ENCODE measurements around the gene VASH1. TPM values are rescaled to one million over a fixed set of nuclear protein-coding genes. Genes with fewer than 3 reads are reported as not detected.

The VASH1 gene
- total RNA-seq, 2 donors from 2014 or later: 1.6 to 5.6 TPM

GRCh38 chr14:76780058-76780345 is 18.7 kb downstream of the VASH1 start:
- intact Hi-C loops (cut with DNase I, micrococcal nuclease): loop anchor here in 1 of 2 donors (5.0 kb wide), 1 partner anchor 63 kb away; no protein-coding TSS in a partner anchor
- ATAC-seq: no peak
- DNase-seq: no peak

GRCh38 chr14:76780360-76780759 is 19.1 kb downstream of the VASH1 start:
- intact Hi-C loops (cut with DNase I, micrococcal nuclease): loop anchor here in 1 of 2 donors (5.0 kb wide), 1 partner anchor 63 kb away; no protein-coding TSS in a partner anchor
- DNase-seq: no peak
- ATAC-seq: no peak

DNA sequence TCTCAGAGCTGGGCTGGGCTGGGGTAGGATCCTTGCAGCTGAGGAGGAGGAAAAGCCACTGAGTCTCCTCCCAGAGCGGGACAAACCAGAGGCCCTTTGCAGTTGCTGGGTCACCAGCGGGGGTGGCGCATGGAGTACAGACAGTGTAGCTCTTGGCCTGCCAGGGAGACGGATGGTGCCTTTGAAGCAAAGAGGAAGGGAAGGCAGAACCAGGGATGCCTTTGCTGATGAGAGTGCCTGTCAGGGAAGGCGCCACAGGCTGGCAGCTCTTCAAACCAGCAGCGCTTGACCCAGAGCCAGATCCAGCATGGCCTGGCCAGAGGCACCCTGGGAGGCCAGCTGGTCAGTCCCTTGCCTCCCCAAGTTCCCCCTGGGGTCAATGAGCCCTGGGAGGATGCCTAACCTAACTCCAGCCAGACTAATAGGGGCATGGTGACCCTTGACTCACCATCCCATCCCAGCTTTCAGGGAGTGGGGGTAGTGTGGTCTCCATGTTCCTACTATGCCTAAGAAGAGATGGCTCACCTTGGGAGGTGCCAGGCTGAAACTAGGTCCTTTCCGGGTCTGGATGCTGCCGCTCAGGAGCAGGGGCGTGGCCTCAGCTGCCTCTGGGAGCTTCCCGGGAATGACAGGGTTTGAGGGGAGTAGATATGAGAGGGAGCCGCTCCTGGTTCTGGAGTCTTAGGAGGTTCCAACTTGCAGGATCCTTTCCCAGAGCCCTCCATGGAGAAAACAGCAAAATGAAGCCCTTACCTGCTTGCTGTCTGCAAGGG is 19.8 kb downstream of the VASH1 start:
- no peak for DNase-seq
- intact Hi-C loops (cut with DNase I, micrococcal nuclease): loop anchor here in 1 of 2 donors (5.0 kb wide), 1 partner anchor 64 kb away; no protein-coding TSS in a partner anchor
- no peak for ATAC-seq

DNA sequence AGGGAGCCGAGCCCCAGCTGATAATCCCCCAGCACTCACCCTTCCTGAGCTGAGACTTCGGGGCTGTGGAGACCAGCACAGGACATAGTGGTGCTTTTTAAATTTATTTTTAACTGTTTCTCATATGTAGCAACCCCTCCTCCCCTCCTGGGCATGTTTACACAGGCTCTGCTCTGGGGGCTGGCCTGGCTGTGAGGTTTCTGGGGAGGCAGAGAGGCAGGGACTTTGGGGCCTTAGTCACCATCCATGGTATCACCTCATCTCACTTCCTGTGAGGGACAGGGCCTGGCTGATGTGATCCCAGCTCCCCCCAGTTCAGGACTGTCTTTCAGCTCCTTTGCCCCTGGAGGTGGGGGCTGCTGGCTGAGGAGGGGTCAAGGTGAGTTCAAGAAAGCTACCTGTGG is 20.4 kb downstream of the VASH1 start:
- DNase-seq (no peak), ATAC-seq (no peak)
- intact Hi-C loops (cut with DNase I, micrococcal nuclease): loop anchor here in 1 of 2 donors (5.0 kb wide), 1 partner anchor 64 kb away; no protein-coding TSS in a partner anchor

GRCh38 chr14:76782115-76782884 is 21.0 kb downstream of the VASH1 start:
- DNase-seq: no peak
- ATAC-seq: no peak
- intact Hi-C loops (cut with DNase I, micrococcal nuclease): loop anchor here in 1 of 2 donors (5.0 kb wide), 1 partner anchor 65 kb away; no protein-coding TSS in a partner anchor

- DNase-seq (no peak), ATAC-seq (no peak)
- intact Hi-C loops (cut with DNase I, micrococcal nuclease): loop anchor here in 1 of 2 donors (5.0 kb wide), 1 partner anchor 66 kb away; no protein-coding TSS in a partner anchor
Measured at GRCh38 chr14:76782885-76783566, 21.8 kb downstream of the VASH1 start.

DNA sequence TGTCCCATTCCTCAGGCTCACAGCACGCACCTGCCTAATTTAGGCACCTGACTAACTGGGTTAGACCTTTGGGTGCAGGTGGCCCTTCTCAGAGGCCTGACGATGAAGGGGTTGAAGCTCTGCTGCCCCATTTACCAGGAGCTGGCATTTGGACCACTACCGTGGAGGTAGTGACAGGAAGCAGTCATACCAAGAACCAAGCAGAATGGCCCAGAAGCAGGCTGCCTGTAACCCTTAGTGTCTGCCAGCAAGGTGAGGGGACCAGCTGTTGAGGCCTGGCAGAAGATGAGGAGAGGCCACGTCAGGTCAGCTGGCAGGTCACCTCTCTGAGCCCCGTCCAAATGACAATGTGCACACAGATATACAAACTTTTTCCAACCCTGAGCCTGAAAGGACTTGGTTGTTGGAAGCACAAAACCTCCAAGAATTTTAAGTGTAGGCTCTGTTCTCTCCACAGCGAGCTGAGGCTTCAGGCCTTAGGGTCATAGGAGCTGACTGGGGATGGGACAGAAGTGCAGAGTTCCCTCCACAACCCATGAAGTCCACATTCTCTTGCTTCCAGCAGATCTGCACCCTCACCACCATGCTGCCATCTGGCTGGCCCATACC is 23.1 kb downstream of the VASH1 start:
- intact Hi-C loops (cut with DNase I, micrococcal nuclease): loop anchor here in 1 of 2 donors (5.0 kb wide), 1 partner anchor 67 kb away; no protein-coding TSS in a partner anchor
- DNase-seq (no peak), ATAC-seq (no peak)

GRCh38 chr14:76784881-76785280 is 23.6 kb downstream of the VASH1 start:
- intact Hi-C loops (cut with DNase I, micrococcal nuclease): loop anchor here in 1 of 2 donors (5.0 kb wide), 1 partner anchor 68 kb away; no protein-coding TSS in a partner anchor
- DNase-seq: peak; percentile 56 to 66
- peak; percentile 89 for ATAC-seq

- intact Hi-C loops (cut with DNase I, micrococcal nuclease): no loop called here
- ATAC-seq (no peak), DNase-seq (no peak)
Measured at GRCh38 chr14:76786601-76787000, 25.3 kb downstream of the VASH1 start.

- no peak for DNase-seq
- intact Hi-C loops (cut with DNase I, micrococcal nuclease): no loop called here
- no peak for ATAC-seq
Measured at GRCh38 chr14:76792422-76792821, 31.2 kb downstream of the VASH1 start.

DNA sequence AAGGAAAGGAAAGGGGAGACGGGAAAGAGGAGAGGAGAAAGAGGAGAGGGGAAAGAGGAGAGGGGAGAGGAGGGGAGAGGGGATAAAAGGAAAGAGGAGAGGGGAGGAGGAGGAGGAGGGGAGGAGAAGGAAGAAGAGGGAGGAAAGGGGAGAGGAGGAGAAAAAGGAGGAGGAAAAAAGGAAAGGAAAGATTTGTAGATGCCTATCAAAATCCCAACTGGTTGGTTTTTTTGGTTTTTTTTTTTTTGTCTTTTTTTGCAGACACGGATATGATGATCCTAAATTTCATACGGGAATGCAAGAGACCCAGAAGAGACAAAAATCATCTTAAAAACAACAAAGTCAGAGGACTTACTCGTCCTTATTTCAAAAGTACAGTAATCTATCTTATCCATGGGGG is 32.1 kb downstream of the VASH1 start:
- intact Hi-C loops (cut with DNase I, micrococcal nuclease): no loop called here
- no peak for ATAC-seq
- no peak for DNase-seq

DNA sequence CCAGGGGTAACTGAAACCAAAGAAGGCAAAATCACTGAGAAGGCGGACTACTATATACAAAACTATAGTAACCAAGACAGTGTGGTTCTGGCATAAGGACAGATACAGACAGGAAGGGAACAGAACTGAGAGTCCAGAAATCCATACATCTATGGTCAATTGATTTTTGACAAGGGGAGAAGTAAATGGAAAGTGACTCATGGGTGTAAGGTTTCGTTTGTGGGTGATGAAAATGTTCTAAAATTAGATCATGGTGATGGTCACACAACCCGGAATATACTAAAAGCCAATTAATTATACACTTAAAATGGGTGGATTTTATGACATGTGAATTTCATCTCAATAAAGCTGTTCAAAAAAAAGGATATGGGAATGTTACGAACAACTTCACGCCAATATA is 32.7 kb downstream of the VASH1 start:
- no peak for ATAC-seq
- DNase-seq: no peak
- intact Hi-C loops (cut with DNase I, micrococcal nuclease): no loop called here

GRCh38 chr14:76806446-76806845 is 45.2 kb downstream of the VASH1 start:
- DNase-seq: no peak
- intact Hi-C loops (cut with DNase I, micrococcal nuclease): no loop called here
- no peak for ATAC-seq

- intact Hi-C loops (cut with DNase I, micrococcal nuclease): no loop called here
- ATAC-seq: no peak
- DNase-seq: no peak
Measured at GRCh38 chr14:76808011-76808410, 46.7 kb downstream of the VASH1 start.

- intact Hi-C loops (cut with DNase I, micrococcal nuclease): no loop called here
- no peak for DNase-seq
- ATAC-seq: no peak
Measured at GRCh38 chr14:76808990-76809389, 47.7 kb downstream of the VASH1 start.

DNA sequence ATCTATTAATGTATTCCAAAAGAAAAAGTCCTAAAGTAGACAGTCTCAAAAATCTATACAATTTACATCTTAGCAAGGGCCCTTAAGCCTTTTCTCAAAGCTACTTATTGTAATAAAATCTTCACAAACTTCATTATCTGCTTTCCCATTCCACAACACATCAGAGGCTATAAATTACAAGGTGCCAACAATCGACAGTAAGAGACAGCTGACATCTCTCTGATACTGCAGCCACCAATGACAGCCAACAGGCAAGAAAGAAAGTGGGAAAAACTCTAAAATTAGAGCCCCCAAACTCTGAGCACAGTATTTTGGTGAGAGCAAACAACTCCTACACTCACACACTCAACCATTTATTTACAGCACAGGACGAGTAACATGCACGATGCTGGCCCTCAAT is 49.3 kb downstream of the VASH1 start:
- DNase-seq (no peak), ATAC-seq (no peak)
- intact Hi-C loops (cut with DNase I, micrococcal nuclease): no loop called here

GRCh38 chr14:76810953-76811400 is 49.7 kb downstream of the VASH1 start:
- peak; percentile 20 for ATAC-seq
- intact Hi-C loops (cut with DNase I, micrococcal nuclease): no loop called here
- no peak for DNase-seq

GRCh38 chr14:76811561-76811960 is 50.3 kb downstream of the VASH1 start:
- ATAC-seq (no peak), DNase-seq (no peak)
- intact Hi-C loops (cut with DNase I, micrococcal nuclease): no loop called here

DNA sequence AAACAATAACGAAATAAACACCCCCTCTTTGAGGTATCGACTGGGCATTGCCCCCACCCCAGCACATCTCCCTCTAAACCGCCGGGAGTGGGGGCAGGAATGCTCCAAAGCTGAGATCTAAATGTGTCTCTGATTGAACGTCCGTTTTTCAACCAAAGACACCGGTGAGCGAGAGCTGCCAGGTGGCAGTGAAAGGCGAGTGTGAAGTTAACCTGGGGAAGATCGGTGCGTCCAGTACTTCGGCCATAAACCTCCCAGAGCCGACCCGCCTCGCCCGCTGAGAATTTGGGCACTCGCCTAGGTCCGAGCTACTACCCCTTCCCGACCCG is 50.8 kb downstream of the VASH1 start:
- intact Hi-C loops (cut with DNase I, micrococcal nuclease): no loop called here
- ATAC-seq (peak; percentile 33), DNase-seq (no peak)
